Uterus (tissue), 4 donors: ENCODE data around the gene PIAS4. TPM values are rescaled to one million over a fixed set of nuclear protein-coding genes. Genes with fewer than 3 reads are reported as not detected.

Experiments used
- DNase-seq, 2 donors: peaks; one replicate each; pipeline ENCODE4 v3.0.0-alpha.2; 2019 to 2020
- H3K27ac ChIP-seq, 2 donors: fragments of 200-600 bp; sonication (generic); 1 replicate in 1 of 2; 2 replicates in 1 of 2; pipeline ENCODE4 v1.5.1; 2016 to 2018
- H3K27me3 ChIP-seq, 2 donors: fragments of 200-600 bp; sonication (generic); one replicate each; pipeline ENCODE4 v1.5.1; 2018 to 2019; ENCODE audit warnings: control low read depth in 1 of 2
- H3K36me3 ChIP-seq, 2 donors: fragments of 200-600 bp; sonication (generic); one replicate each; pipeline ENCODE4 v1.5.1; 2019; ENCODE audit warnings: control low read depth in 1 of 2
- H3K4me1 ChIP-seq, 2 donors: fragments of 200-600 bp; sonication (generic); one replicate each; pipeline ENCODE4 v1.5.1; 2018 to 2019; ENCODE audit warnings: control low read depth in 1 of 2
- H3K4me3 ChIP-seq, 2 donors: fragments of 200-600 bp; sonication (generic); 1 replicate in 1 of 2; 2 replicates in 1 of 2; pipeline ENCODE4 v1.5.1; 2018 to 2019; ENCODE audit warnings: mild to moderate bottlenecking in 1 of 2
- H3K9me3 ChIP-seq, 2 donors: fragments of 200-600 bp; sonication (generic); one replicate each; pipeline ENCODE4 v1.5.1; 2019; ENCODE audit warnings: control low read depth in 1 of 2
- CTCF ChIP-seq, 4 experiments: fragments of 200-600 bp in 2 of 4; fragments of 450-650 bp in 2 of 4; sonication (generic) in 2 of 4; IDR thresholded peaks; one replicate each; pipeline ENCODE4 v1.5.1; 2016 to 2019; ENCODE audit warnings: antibody characterized with exemption in 4 of 4, mild to moderate bottlenecking in 2 of 4, moderate library complexity in 1 of 4
- POLR2A ChIP-seq, 2 donors: fragments of 450-650 bp; IDR thresholded peaks; one replicate each; pipeline ENCODE4 v1.6.1; 2016; ENCODE audit warnings: antibody characterized with exemption in 2 of 2, mild to moderate bottlenecking in 1 of 2, moderate library complexity in 1 of 2
- intact Hi-C: fragments of 100-400 bp; cut with DNase I; formaldehyde crosslinking; loops from one replicate; pipeline ENCODE4 v1.15.1; 2023; ENCODE audit warnings: low total_unique reads
- total RNA-seq, 4 donors: library from RNA; depleted of rRNA in 3 of 4; stranded (reverse); fragments of >200 nt in 3 of 4; gene quantifications; one replicate each; pipeline versions ENCODE4 v1.1.0 to v1.2.4, GENCODE V29; 2014 to 2023
- donor health status: DM: yes; HTN: yes; CAD: no.

The PIAS4 gene
- total RNA-seq, 4 donors from 2014 or later = 10.0 to 39.4 (median 23.4) TPM

- Histone ChIP-seq H3K36me3 (no peaks in the 10 kb centered on the region), H3K27ac (no peak overlapping the region), H3K9me3 (no peaks in the 10 kb centered on the region), H3K4me3 (no peak overlapping the region), H3K4me1 (peaks cover 0 to 47% of the 10 kb centered on the region in 2 donors), H3K27me3 (no peaks in the 10 kb centered on the region)
- intact Hi-C loops = no loop called here
- no peak for DNase-seq
- TF ChIP-seq CTCF (IDR thresholded peaks at IDR 0.05) (no peak), POLR2A (IDR thresholded peaks at IDR 0.05) (no peak)
These were observed 5.6 kb downstream of the PIAS4 start for GRCh38 chr19:4012975-4013634.

- TF ChIP-seq CTCF (IDR thresholded peaks at IDR 0.05) (no peak), POLR2A (IDR thresholded peaks at IDR 0.05) (no peak)
- DNase-seq = no peak
- Histone ChIP-seq H3K9me3 (no peaks in the 10 kb centered on the region), H3K36me3 (no peaks in the 10 kb centered on the region), H3K27me3 (no peaks in the 10 kb centered on the region), H3K4me1 (peaks cover 0 to 43% of the 10 kb centered on the region in 2 donors), H3K27ac (no peak overlapping the region), H3K4me3 (no peak overlapping the region)
- intact Hi-C loops = no loop called here
These were observed 6.5 kb downstream of the PIAS4 start for GRCh38 chr19:4013886-4014540.

GRCh38 chr19:4014541-4015491, 7.3 kb downstream of the PIAS4 start:
- intact Hi-C loops = no loop called here
- Histone ChIP-seq H3K4me3 (no peak overlapping the region), H3K36me3 (no peaks in the 10 kb centered on the region), H3K27me3 (no peaks in the 10 kb centered on the region), H3K9me3 (no peaks in the 10 kb centered on the region), H3K4me1 (peaks cover 0 to 39% of the 10 kb centered on the region in 2 donors), H3K27ac (peak overlapping the region; percentile 57 to 65)
- DNase-seq = no peak
- no peak for TF ChIP-seq POLR2A (IDR thresholded peaks at IDR 0.05)
- no peak for TF ChIP-seq CTCF (IDR thresholded peaks at IDR 0.05)

GRCh38 chr19:4015705-4016402, 8.3 kb downstream of the PIAS4 start:
- peak; percentile 43 to 63 for DNase-seq
- no peaks in the 10 kb centered on the region for H3K9me3 ChIP-seq
- TF ChIP-seq CTCF (IDR thresholded peaks at IDR 0.05) (no peak), POLR2A (IDR thresholded peaks at IDR 0.05) (no peak)
- H3K27ac ChIP-seq = peak overlapping the region; percentile 57 to 65
- intact Hi-C loops = no loop called here
- H3K4me1 ChIP-seq = peaks cover 0 to 28% of the 10 kb centered on the region in 2 donors
- no peaks in the 10 kb centered on the region for H3K27me3 ChIP-seq
- H3K4me3 ChIP-seq = no peak overlapping the region
- no peaks in the 10 kb centered on the region for H3K36me3 ChIP-seq
